HepG2 (cell line): ENCODE data around the gene IL10RA. TPM values are rescaled to one million over a fixed set of nuclear protein-coding genes. Genes with fewer than 3 reads are reported as not detected.

Experiments
- ATAC-seq: fragments of 200-7000 bp; cut with Tn5 transposase; 3 replicates; pipeline ENCODE4 v1.9.1; 2020; ENCODE audit warnings: mild to moderate bottlenecking, moderate library complexity
- BruUV-seq: library from RNA; stranded (reverse); fragments of 400-500 nt; replicated peaks from 2 replicates; lab custom pipeline; 2021; lab: Mats Ljungman, UMichigan
- CTCF ChIA-PET: fragments of 300-600 bp; formaldehyde crosslinking; extraction: SDS; loops from one replicate; lab custom pipeline; 2021; ENCODE audit warnings: low total read pairs, inconsistent platforms, low intra/inter-chr PET ratio; lab: Yijun Ruan, JAX
- POLR2A ChIA-PET: fragments of 350-600 bp; sonication (Branson Sonifier 250); formaldehyde crosslinking; loops from one replicate; lab custom pipeline; 2020; ENCODE audit warnings: antibody characterized with exemption, inconsistent platforms; lab: Yijun Ruan, JAX
- DNase-seq: peaks from one replicate; pipeline ENCODE4 v3.0.0-alpha.2; 2015; ENCODE audit warnings: low spot score
- FAIRE-seq: peaks from 3 replicates; lab custom pipeline; 2011; peaks lifted over from hg19 to GRCh38; lab: Jason Lieb, UNC
- H2AFZ ChIP-seq: one replicate; pipeline ENCODE4 v1.6.1; 2011; ENCODE audit warnings: low read length, inconsistent platforms
- H3K27ac ChIP-seq: fragments of 300-600 bp; 3 replicates; pipeline ENCODE4 v1.8.0; 2011; ENCODE audit warnings: mixed run types, mild to moderate bottlenecking, mixed read lengths, low read length, inconsistent platforms; ENCODE audit not compliant: insufficient read depth; ENCODE audit errors: extremely low read length
- H3K27me3 ChIP-seq, 2 experiments: fragments of 200-600 bp in 1 of 2; 2 replicates in 1 of 2; 3 replicates in 1 of 2; pipeline versions ENCODE4 v1.6.0 to v1.8.0; 2011; ENCODE audit warnings: low read length in 2 of 2, mild to moderate bottlenecking in 2 of 2, moderate library complexity in 2 of 2, inconsistent platforms in 1 of 2; ENCODE audit not compliant: insufficient read depth in 2 of 2, control insufficient read depth in 1 of 2
- H3K36me3 ChIP-seq, 2 experiments: fragments of 200-600 bp in 1 of 2; replicated peaks in 1 of 2; 2 replicates in 1 of 2; 3 replicates in 1 of 2; pipeline versions ENCODE4 v1.5.1 to v1.8.0; 2011; ENCODE audit warnings: low read length in 2 of 2, inconsistent platforms in 1 of 2; ENCODE audit not compliant: insufficient read depth in 2 of 2, control insufficient read depth in 1 of 2
- H3K4me1 ChIP-seq: 2 replicates; pipeline ENCODE4 v1.5.1; 2012; ENCODE audit warnings: low read length, inconsistent platforms; ENCODE audit not compliant: insufficient read depth
- H3K4me2 ChIP-seq: 2 replicates; pipeline ENCODE4 v1.6.0; 2011; ENCODE audit warnings: low read depth, low read length, inconsistent platforms
- H3K4me3 ChIP-seq, 3 experiments: fragments of 200-600 bp in 1 of 3; sonication (generic), shearing (Covaris generic) in 1 of 3; replicated peaks in 1 of 3; 2 replicates each; pipeline ENCODE4 v1.5.1; 2011 to 2016; ENCODE audit warnings: low read length in 3 of 3, inconsistent platforms in 2 of 3, low read depth in 2 of 3, mild to moderate bottlenecking in 2 of 3, control low read depth in 1 of 3, mixed read lengths in 1 of 3; ENCODE audit not compliant: insufficient read depth in 1 of 3
- H3K79me2 ChIP-seq: one replicate; pipeline ENCODE4 v1.6.1; 2011; ENCODE audit warnings: low read length, inconsistent platforms; ENCODE audit not compliant: insufficient read depth
- H3K9ac ChIP-seq: 2 replicates; pipeline ENCODE4 v1.6.0; 2011; ENCODE audit warnings: mild to moderate bottlenecking, low read depth, low read length, inconsistent platforms; ENCODE audit not compliant: insufficient read depth
- H3K9me3 ChIP-seq: 2 replicates; pipeline ENCODE4 v1.5.1; 2012; ENCODE audit warnings: mild to moderate bottlenecking, low read length
- H4K20me1 ChIP-seq: 2 replicates; pipeline ENCODE4 v1.6.0; 2011; ENCODE audit warnings: inconsistent platforms, mild to moderate bottlenecking, low read length, moderate library complexity; ENCODE audit not compliant: insufficient read depth
- CEBPB ChIP-seq: IDR thresholded peaks from 2 replicates; pipeline ENCODE4 v1.6.1; 2011; ENCODE audit warnings: low read depth, low read length, improper control_type of control experiment, borderline replicate concordance
- CEBPZ ChIP-seq: IDR thresholded peaks from 2 replicates; pipeline ENCODE4 v1.6.1; 2012; ENCODE audit warnings: low read length, improper control_type of control experiment
- HCFC1 ChIP-seq: fragments of 150-350 bp; IDR thresholded peaks from 2 replicates; pipeline ENCODE4 v1.6.1; 2014; ENCODE audit warnings: low read depth, low read length
- HNRNPK ChIP-seq: fragments of 200-400 bp; formaldehyde crosslinking; IDR thresholded peaks from 2 replicates; pipeline ENCODE4 v1.6.1; 2018; ENCODE audit warnings: low read length, low read depth, moderate library complexity, mild to moderate bottlenecking; ENCODE audit not compliant: poor library complexity, severe bottlenecking
- MIER2 ChIP-seq: IDR thresholded peaks from 2 replicates; pipeline ENCODE4 v1.6.1; 2016; ENCODE audit warnings: missing biosample characterization, missing genetic modification reagents
- NFE2L2 ChIP-seq: fragments of 150-350 bp; IDR thresholded peaks from 2 replicates; pipeline ENCODE4 v1.6.1; 2014; ENCODE audit warnings: low read length
- SRY ChIP-seq: sonication (generic); formaldehyde crosslinking; IDR thresholded peaks from 2 replicates; pipeline ENCODE4 v1.8.0; 2022; ENCODE audit warnings: mild to moderate bottlenecking, missing genetic modification reagents
- ZBTB38 ChIP-seq: sonication (generic); formaldehyde crosslinking; IDR thresholded peaks from 2 replicates; pipeline ENCODE4 v1.5.1; 2020; ENCODE audit warnings: mild to moderate bottlenecking, missing genetic modification reagents
- ZNF572 ChIP-seq: sonication (generic); formaldehyde crosslinking; IDR thresholded peaks from 2 replicates; pipeline ENCODE4 v1.5.1; 2020; ENCODE audit warnings: mild to moderate bottlenecking, missing genetic modification reagents
- ZNF780A ChIP-seq: sonication (generic); formaldehyde crosslinking; IDR thresholded peaks from 2 replicates; pipeline ENCODE4 v1.8.0; 2022; ENCODE audit warnings: mild to moderate bottlenecking, missing genetic modification reagents, moderate library complexity
- WGBS: methylation state at CpG from one replicate; pipeline ENCODE4 v1.1.6; 2017; ENCODE audit warnings: low lambda C conversion rate; 5-methylcytosine and 5-hydroxymethylcytosine counted together
- in situ Hi-C: cut with HindIII; loops from 2 replicates; pipeline ENCODE4 v1.10.0; 2017; ENCODE audit warnings: low pct_unique_long_range_greater_than_20kb; ENCODE audit not compliant: extremely low pct_ligation_motif_present
- intact Hi-C: fragments of 100-400 bp; cut with micrococcal nuclease; formaldehyde crosslinking; loops from one replicate; pipeline ENCODE4 v1.10.0; 2022; ENCODE audit not compliant: unreplicated experiment
- polyA plus RNA-seq, 8 experiments: library from polyadenylated mRNA; depleted of rRNA in 3 of 8; stranded (reverse) in 7 of 8; unstranded in 1 of 8; fragments of >200 nt; fragmentation: Illumina TruSeq in 4 of 8; extraction: Trizol in 4 of 8; gene quantifications; 2 replicates each; pipeline versions ENCODE4 v1.2.1 to v1.2.3, GENCODE V29; 2011 to 2016; ENCODE audit warnings: low read depth in 4 of 8, missing spikeins in 1 of 8, mixed read lengths in 1 of 8; ENCODE audit not compliant: insufficient read depth in 1 of 8
- total RNA-seq, 5 experiments: library from RNA; depleted of rRNA; stranded (reverse); fragments of >200 nt; fragmentation: Illumina TruSeq; extraction: Trizol; gene quantifications; 2 replicates each; pipeline ENCODE4 v1.2.3, GENCODE V29; 2016; ENCODE audit warnings: low read depth in 1 of 5

IL10RA gene
- total and polyA plus RNA-seq, 2 of the 13 experiments (the other 11 are each of a cell fraction or from before 2014, with no cell fraction given), result not detected

DNA sequence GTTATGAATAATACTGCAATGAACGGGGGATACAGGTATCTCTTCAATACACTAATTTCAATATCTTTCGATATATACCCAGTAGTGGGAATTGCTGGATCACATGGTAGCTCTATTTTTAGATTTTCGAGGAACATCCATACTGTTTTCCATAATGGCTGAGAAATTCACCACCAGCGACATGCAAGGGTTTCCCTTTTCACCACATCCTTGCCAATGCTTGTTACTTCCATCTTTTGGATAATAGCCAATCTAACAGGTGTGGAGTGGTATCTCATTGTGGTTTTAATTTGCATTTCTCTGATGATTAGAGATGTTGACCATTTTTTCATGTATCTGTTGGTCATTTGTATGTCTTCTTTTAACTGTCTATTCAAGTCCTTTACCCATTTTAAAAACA is 5.9 kb downstream of the IL10RA start (continued):
- TF ChIP-seq CEBPZ, result no peak
- TF ChIP-seq HCFC1, result no peak
- no peak for TF ChIP-seq SRY (CRISPR knock-in tag)
- no peak for TF ChIP-seq HNRNPK
- TF ChIP-seq ZNF572, result no peak
- TF ChIP-seq ZNF780A (CRISPR knock-in tag), result no peak
- TF ChIP-seq ZBTB38 (CRISPR knock-in tag), result no peak

DNA sequence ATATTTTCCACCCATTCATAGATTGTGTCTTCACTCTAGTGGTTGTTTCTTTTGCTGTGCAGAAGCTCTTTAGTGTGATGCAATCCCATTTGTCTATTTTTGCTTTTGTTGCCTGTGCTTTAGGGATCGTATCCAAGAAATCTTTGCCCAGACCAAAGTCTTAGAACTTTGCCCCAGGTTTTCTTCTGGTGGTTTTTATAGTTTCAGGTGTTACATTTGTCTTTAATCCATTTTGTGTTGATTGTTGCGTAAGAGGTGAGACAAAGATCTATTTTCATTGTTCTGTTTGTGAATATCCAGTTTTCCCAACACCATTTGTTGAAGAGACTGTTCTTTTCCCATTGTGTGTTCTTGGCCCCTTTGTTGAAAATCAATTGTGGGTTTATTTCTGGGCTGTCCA is 6.4 kb downstream of the IL10RA start:
- ChIA-PET CTCF (no interaction called here), POLR2A (no interaction called here)
- no TSS peak for BruUV-seq
- FAIRE-seq (no peak), DNase-seq (no peak), ATAC-seq (no peak)
- peaks cover 6 to 20% of the 10 kb centered on the region in 2 experiments; a peak in 4 of 5 replicates for H3K27me3 ChIP-seq
- intact Hi-C loops (no loop called here), in situ Hi-C loops (no loop called here)
- H3K9me3 ChIP-seq, result no peaks in the 10 kb centered on the region
- WGBS, result 28% methylated on average over 2 of the region's 2 CpGs
- H3K27ac ChIP-seq, result no peak overlapping the region
- no peaks in the 10 kb centered on the region for H3K79me2 ChIP-seq
- H4K20me1 ChIP-seq, result no peaks in the 10 kb centered on the region
- H3K4me1 ChIP-seq, result no peaks in the 10 kb centered on the region
- no peaks in the 10 kb centered on the region for H3K36me3 ChIP-seq
- no peak overlapping the region for H3K9ac ChIP-seq
- no peak for TF ChIP-seq MIER2
- TF ChIP-seq NFE2L2, result no peak
- TF ChIP-seq CEBPB, result peak; percentile 52; the same call in 1 of the 2 replicates
- H3K4me3 ChIP-seq, result no peak overlapping the region
- no peak overlapping the region for H2AFZ ChIP-seq
- no peak overlapping the region for H3K4me2 ChIP-seq
